Rectal smooth muscle tissue (tissue), 1 donor: ENCODE results near the gene CPE.
"Not testable (repeated sequence)": the region's sequence is repeated elsewhere in the genome, so short reads cannot be mapped to it uniquely, and the experiment has no call there.

Source experiments
- H3K27ac ChIP-seq: one replicate; pipeline ENCODE4 v1.7.0; 2013; ENCODE audit warnings: low read depth, low read length, inconsistent platforms
- H3K27me3 ChIP-seq: one replicate; pipeline ENCODE4 v1.7.0; 2013; ENCODE audit warnings: low read length; ENCODE audit not compliant: control insufficient read depth, insufficient read depth
- H3K36me3 ChIP-seq: one replicate; pipeline ENCODE4 v1.7.0; 2013; ENCODE audit warnings: low read length; ENCODE audit not compliant: control insufficient read depth, insufficient read depth
- H3K4me1 ChIP-seq: one replicate; pipeline ENCODE4 v1.7.0; 2013; ENCODE audit warnings: low read length; ENCODE audit not compliant: control insufficient read depth, insufficient read depth
- H3K4me3 ChIP-seq: one replicate; pipeline ENCODE4 v1.7.0; 2013; ENCODE audit warnings: low read length
- H3K9ac ChIP-seq: one replicate; pipeline ENCODE4 v1.7.0; 2013; ENCODE audit warnings: low read length

Gene CPE

GRCh38 chr4:165476214-165477098 is 97.6 kb downstream of the CPE start:
- H3K9ac ChIP-seq = no peak overlapping the region
- no peak overlapping the region for H3K27ac ChIP-seq
- H3K4me1 ChIP-seq = no peaks in the 10 kb centered on the region
- no peak overlapping the region for H3K4me3 ChIP-seq
- H3K36me3 ChIP-seq = no peaks in the 10 kb centered on the region
- no peaks in the 10 kb centered on the region for H3K27me3 ChIP-seq

GRCh38 chr4:165477799-165478198 is 99.0 kb downstream of the CPE start:
- Histone ChIP-seq H3K27me3 (no peaks in the 10 kb centered on the region), H3K36me3 (no peaks in the 10 kb centered on the region), H3K4me1 (no peaks in the 10 kb centered on the region), H3K4me3 (no peak overlapping the region), H3K9ac (no peak overlapping the region), H3K27ac (no peak overlapping the region)

- H3K36me3 ChIP-seq = no peaks in the 10 kb centered on the region
- H3K27ac ChIP-seq = no peak overlapping the region
- H3K27me3 ChIP-seq = no peaks in the 10 kb centered on the region
- no peak overlapping the region for H3K9ac ChIP-seq
- H3K4me3 ChIP-seq = no peak overlapping the region
- no peaks in the 10 kb centered on the region for H3K4me1 ChIP-seq
Observed at GRCh38 chr4:165478260-165478659, 99.5 kb downstream of the CPE start.

GRCh38 chr4:165481053-165481835 is 102.4 kb downstream of the CPE start:
- Histone ChIP-seq H3K4me1 (no peaks in the 10 kb centered on the region), H3K4me3 (no peak overlapping the region), H3K36me3 (no peaks in the 10 kb centered on the region), H3K27me3 (no peaks in the 10 kb centered on the region), H3K27ac (no peak overlapping the region), H3K9ac (no peak overlapping the region)

GRCh38 chr4:165489786-165490185 is 111.0 kb downstream of the CPE start:
- Histone ChIP-seq H3K36me3 (no peaks in the 10 kb centered on the region), H3K27me3 (no peaks in the 10 kb centered on the region), H3K9ac (no peak overlapping the region), H3K27ac (no peak overlapping the region), H3K4me1 (no peaks in the 10 kb centered on the region), H3K4me3 (no peak overlapping the region)

- H3K9ac ChIP-seq, H3K27me3 ChIP-seq, H3K4me1 ChIP-seq, H3K27ac ChIP-seq, H3K4me3 ChIP-seq, H3K36me3 ChIP-seq: not testable (repeated sequence)
Observed at GRCh38 chr4:165492583-165492982, 113.8 kb downstream of the CPE start.

GRCh38 chr4:165493359-165493758 is 114.6 kb downstream of the CPE start:
- Histone ChIP-seq H3K36me3 (no peaks in the 10 kb centered on the region), H3K9ac (no peak overlapping the region), H3K27ac (no peak overlapping the region), H3K27me3 (no peaks in the 10 kb centered on the region), H3K4me3 (peak overlapping the region; percentile 37), H3K4me1 (no peaks in the 10 kb centered on the region)

- Histone ChIP-seq H3K27ac (no peak overlapping the region), H3K4me1 (peaks cover 20% of the 10 kb centered on the region), H3K36me3 (no peaks in the 10 kb centered on the region), H3K27me3 (no peaks in the 10 kb centered on the region), H3K4me3 (no peak overlapping the region), H3K9ac (no peak overlapping the region)
Observed at GRCh38 chr4:165502916-165503907, 124.4 kb downstream of the CPE start.

GRCh38 chr4:165504184-165504583 is 125.4 kb downstream of the CPE start:
- no peak overlapping the region for H3K4me3 ChIP-seq
- H3K36me3 ChIP-seq = no peaks in the 10 kb centered on the region
- H3K9ac ChIP-seq = no peak overlapping the region
- H3K4me1 ChIP-seq = peaks cover 20% of the 10 kb centered on the region
- no peak overlapping the region for H3K27ac ChIP-seq
- no peaks in the 10 kb centered on the region for H3K27me3 ChIP-seq

- H3K9ac ChIP-seq = no peak overlapping the region
- peak overlapping the region; percentile 73 for H3K27ac ChIP-seq
- no peaks in the 10 kb centered on the region for H3K27me3 ChIP-seq
Observed at GRCh38 chr4:165505958-165506837, 127.4 kb downstream of the CPE start.

GRCh38 chr4:165506849-165507248 is 128.0 kb downstream of the CPE start:
- Histone ChIP-seq H3K27ac (peak overlapping the region; percentile 73), H3K4me3 (no peak overlapping the region), H3K27me3 (no peaks in the 10 kb centered on the region), H3K4me1 (peaks cover 20% of the 10 kb centered on the region), H3K36me3 (no peaks in the 10 kb centered on the region), H3K9ac (no peak overlapping the region)

More at GRCh38 chr4:165505958-165506837, 127.4 kb downstream of the CPE start:
- Histone ChIP-seq H3K4me1 (peaks cover 20% of the 10 kb centered on the region), H3K36me3 (no peaks in the 10 kb centered on the region), H3K4me3 (no peak overlapping the region)
